HG03571 (cell line): Measurements from ENCODE around the gene BDH1.
"Not testable (repeated sequence)": the region's sequence is repeated elsewhere in the genome, so short reads cannot be mapped to it uniquely, and the experiment has no call there.

ENCODE experiments used
- ATAC-seq: cut with Tn5 transposase; IDR thresholded peaks from one replicate; pipeline ENCODE4 v1.9.1; 2021; ENCODE audit not compliant: unreplicated experiment

The BDH1 gene

DNA sequence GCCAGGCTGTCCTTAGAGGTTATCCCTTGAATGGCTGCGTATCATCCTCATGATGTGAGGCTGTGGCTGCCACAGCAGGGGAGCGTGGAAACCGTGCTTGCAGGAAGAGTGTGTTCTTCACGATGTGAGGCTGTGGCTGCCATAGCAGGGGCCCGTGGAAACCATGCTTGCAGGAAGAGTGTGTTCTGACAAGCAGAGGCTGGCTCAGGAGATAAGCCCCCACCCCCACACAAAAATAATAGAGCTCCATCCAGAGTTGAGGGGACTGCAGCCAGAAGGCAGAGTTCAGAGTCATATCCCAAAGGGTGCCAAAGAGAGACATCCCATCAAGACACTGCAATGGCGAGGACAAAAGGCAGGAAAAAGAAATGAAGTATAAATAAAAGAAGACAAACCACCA, 22.6 kb upstream of the BDH1 start:
- no peak for ATAC-seq

DNA sequence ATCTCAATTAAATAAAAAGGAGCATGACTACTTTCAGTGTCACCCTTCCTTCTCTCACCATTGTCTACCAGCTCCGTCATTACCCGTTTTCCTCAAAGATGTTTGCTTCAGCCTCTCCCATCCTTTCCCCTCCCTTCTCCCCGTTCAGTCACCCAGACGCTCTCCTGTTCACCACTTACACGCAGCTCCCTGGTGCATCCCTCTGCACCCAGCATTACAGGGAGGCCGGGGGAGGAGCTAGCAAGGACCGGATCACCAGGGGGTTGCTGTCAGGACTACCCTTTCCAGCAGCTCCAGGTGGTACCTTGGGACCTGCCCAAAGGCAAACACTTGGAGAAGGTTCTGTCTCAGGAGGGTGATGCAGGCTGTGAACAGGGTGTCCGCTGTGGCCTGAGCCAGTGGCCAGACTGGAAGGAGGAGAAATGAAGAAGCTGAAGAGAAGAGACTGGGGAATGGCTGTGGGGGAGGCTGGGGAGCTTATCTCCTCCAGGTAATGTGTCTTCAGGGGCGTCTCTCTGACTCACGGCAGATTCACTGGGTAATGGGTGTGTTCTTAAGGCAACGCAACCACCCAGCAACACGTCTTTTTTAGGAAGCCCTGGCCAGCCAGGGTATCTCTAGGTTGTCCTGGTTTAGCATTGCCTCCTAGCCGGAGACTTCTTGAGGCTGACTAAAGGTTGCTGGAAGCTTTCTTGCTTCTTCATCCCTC, 21.8 kb upstream of the BDH1 start:
- ATAC-seq, result no peak

DNA sequence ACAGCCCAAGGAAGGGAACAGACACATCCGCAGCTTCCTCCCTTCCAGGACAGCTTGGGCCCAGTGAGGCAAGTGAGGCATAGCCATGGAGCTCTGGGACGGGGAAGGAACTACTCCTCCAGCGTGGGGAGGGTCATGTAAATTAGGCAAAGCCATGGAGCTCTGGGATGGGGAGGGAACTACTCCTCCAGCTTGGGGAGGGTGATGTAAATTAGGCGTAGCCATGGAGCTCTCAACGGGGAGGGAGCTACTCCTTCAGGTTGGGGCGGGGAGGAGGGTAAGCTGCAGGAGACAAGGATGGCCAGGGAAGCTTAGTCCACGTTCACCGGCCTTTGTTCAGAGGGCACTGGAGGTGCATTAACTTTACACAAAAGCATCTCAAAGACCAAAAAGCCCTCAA, 21.1 kb upstream of the BDH1 start:
- no peak for ATAC-seq

DNA sequence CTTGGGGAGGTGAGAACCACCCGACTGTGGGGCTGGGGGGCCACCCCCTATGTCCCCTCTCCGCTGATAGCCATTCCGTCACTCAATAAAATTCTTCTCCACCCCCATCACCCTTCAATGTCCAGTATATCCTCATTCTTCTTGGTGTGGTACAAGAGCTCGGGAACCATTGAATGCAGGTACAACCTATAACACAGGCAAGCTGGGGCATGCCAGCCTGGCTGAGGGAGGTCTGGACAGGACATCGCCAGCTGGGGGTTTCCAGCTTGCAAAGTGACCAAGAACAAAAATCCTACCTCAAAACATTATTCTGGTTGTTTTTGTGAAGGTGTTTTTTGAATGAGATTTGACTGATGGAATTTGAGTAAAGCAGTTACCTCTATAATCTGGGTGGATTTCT, 19.6 kb upstream of the BDH1 start:
- no peak for ATAC-seq

DNA sequence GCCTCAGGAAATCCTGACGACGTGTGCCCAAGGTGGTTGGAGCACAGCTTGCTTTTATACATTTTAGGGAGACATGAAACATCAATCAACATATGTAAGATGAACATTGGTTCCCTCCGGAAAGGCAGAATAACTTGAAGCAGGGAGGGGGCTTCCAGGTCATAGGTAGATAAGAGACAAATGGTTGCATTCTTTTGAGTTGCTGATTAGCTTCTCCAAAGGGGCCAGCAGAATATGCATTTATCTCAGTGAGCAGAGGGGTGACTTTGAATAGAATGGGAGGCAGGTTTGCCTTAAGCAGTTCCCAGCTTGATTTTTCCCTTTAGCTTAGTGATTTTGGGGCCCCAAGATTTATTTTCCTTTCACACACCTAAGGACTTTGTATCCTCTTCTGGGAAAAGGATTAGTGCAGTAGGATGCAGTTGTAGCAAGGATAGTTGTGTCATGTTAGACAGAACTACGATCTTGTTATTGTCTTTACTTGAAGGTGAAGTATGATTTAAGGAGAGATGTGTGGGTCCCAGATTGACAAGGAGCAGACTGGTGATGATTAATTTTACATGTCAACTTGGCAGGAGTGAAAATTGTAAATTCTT, 18.7 kb upstream of the BDH1 start:
- ATAC-seq, result not testable (repeated sequence)

DNA sequence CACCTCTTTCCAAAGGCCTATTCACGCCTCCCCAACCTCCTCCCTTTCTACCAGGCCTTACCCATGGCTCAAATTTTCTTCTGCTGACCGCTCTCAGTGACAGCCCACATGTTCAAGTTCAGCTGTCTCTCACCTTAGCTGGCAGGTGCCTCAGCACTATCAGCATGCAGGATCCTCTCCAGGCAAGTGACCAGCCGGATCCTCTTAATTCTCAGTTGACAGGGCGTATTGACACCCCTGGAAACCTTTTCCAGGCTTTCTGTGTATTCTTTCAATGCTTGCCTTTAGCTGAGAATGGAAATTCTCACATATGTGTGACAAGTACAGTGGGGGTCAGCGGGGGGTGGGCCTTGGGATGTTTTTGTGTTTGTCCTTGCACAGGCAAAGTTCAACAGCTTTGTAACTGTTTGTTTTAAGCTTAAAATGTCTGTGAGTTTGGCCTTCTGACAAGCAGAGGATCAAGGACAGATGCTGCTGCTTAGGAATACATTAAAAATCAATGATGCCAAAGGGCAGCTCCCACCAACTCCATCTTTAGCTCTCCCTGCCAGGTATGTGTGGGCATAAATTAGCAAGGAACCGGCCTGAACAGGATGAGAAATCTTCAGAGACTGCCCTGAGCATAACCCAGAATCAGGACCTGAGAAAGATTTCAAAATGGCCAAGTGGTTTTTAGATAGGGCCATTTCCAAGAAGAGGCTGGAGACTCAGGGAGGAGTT, 17.4 kb upstream of the BDH1 start:
- no peak for ATAC-seq

DNA sequence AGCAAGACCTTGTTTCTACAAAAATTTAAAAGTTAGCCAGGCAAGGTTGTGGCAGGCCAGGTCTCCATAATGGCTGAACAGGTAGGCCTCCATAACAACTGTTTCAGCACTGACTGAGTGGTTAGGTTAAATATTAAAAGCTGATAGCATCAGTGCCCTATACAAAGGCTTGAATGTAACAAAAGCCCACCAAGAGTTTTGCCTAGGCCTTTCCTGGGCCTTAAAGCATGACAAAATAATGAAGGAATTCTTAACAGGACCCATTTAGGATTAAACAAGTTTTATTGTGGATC, 16.1 kb upstream of the BDH1 start:
- ATAC-seq, result not testable (repeated sequence)

DNA sequence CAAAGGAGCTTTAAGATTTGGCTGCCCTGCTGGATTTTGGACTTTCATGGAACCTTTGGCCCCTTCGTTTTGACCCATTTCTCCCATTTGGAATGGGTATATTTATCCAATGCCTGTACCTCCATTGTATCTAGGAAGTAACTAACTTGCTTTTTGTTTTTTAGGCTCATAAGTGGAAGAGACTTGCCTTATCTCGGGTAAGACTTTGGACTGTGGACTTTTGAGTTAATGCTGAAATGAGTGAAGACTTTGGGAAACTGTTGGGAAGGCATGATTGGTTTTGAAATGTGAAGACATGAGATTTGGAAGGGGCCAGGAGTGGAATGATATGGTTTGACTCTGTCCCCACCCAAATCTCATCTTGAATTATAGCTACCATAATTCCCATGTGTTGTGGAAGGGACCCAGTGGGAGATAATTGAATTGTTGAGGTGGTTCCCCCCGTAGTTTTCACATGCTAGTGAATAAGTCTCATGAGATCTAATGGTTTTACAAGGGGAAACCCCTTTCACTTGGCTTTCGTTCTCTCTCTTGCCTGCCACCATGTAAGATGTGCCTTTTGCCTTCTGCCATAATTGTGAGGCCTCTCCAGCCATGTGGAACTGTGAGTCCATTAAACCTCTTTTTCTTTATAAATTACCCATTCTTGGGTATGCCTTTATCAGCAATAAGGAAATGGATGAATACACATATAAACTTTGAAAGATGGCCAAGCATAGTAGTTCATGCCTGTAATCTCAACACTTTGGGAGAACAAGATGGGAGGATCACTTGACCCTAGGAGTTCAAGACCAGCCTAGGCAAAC, 15.5 kb upstream of the BDH1 start:
- ATAC-seq, result not testable (repeated sequence)

DNA sequence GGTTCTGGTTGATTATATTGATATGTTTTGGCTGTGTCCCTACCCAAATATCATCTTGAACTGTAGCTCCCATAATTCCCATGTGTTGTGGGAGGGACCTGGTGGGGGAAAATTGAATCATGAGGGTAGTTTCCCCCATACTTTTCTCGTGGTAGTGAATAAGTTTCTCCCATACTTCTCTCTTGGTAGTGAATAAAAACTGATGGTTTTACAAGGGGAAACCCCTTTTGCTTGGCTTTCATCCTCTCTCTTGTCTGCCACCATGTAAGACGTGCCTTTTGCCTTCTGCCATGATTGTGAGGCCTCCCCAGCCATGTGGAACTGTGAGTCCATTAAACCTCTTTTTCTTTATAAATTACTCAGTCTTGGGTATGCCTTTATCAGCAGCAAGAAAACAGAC, 13.7 kb upstream of the BDH1 start:
- not testable (repeated sequence) for ATAC-seq

DNA sequence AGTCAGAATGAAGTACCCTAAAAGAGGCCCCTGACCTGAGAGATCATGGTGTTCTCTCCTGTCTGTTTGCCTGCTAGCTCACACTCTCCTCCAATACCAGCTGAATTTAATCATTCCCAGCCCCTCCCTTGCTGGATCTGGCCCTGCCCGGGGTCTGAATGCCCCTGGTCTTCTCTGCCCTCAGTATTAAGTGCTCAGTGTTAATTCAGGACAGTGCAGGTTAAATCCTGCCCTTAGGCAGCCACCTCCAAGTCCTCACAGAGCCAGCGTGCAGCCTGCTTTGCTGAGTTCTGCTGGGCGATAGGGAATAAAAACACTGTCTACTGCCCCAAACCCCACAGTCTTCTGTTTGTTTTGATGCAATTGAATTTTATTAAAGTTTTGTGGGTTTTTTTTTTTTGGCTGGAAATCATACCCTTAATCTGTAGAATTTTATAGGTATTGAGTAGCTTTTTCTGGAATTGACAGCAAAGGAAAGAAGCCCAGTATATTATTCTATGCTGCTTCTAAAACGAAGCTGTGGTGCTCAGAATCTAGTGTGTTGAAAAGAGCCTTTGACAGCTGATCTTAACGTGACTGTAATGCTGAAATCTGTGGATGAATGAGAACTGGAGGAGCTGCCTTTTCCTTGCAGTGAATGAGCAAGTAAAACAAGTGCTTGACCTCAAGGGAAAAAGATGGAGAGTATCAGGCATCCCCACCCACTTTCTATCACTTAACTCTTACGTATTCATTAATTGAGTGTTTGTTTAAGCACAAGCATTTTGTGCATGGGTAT, 12.3 kb upstream of the BDH1 start:
- ATAC-seq, result no peak

DNA sequence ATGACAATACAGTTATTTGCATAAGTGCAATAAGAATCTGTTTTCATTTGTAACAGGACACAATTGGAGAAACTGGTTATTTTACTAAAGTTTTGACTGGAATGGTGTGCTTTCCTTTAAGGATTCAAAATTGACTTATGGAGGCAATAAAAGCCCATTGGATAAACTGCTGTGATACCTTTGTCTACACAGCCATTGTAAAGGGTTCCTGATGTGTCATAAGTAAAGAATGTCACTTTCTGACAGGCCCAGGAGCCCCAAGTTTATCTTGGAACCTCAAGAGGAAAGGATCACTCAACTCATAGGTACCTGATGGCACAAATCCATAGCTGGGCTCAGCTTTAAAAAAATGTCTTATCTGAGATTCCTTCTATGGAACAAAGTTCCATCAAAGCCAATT, 10.4 kb upstream of the BDH1 start:
- not testable (repeated sequence) for ATAC-seq

DNA sequence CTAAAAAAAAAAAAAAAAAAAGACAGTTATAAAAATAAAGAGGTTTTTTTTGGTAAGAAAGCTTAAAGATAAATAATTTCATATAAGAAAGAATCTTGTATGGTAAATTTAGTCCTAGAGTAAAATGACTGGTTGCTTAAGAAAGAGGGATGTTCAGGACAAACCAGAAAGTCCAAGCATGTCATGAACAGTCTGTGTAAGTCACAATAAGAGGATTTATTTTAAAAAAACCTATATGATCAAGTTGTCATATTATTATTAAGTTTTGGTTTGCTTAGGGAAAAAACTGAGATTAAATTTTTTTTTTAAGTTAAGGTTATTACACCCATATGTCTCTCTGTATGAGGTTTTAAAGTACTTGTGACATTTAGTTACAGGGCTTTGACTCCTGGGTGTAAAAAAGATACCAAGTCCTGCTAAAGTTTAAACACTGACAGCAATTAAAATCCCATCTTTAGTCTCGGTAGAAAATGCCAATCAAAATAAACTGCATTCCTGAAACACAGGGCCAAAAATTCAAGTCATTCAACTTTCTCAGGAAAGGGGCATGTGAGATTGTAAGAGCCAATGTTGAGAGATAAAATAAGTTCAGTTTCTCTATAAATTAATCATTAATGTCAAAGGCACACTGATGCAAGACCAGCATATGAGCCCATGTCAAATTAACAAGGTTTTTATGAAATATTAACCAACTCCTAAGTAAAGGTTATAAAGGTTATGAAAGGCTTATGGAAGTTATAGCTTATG, 8.5 kb upstream of the BDH1 start:
- ATAC-seq, result no peak

DNA sequence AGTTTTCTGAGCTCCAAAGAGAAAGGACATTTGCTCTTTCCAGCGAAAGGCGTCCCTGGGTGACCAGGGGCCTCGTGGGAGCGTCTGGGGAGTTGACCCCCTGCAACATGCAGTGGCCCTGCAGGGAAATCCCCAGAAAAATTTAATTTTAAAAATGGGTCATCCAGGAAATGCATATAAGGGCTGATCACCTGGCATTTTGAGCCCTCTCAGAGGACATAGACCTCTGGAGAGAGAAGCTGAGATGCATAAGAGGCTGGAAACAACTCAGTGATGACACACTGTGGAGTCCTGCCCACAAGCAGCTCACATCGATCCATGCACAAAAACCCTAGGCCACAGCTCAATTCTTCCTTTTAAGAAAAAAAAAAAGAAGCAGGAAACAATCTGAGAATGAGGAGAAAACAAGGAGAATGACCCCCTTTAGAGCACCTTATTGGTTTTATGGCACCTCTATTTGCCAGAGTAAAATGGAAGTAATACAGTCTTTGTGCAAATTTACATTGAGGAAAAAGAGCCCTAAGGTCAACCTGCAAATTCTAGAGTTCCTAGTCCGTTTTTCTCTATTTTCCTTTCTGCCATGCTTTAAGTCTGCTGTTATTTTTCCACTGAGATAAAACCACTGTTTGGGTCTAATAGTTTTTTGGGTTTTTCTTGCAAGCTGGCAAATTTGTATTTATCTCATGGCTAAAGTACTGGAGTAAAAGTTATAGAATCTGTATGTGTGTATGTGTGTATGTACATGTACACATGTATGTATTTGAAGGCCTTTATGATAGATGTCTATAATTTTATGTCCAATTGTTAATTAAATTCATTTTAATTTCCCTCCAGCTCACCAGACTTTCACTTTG, 6.9 kb upstream of the BDH1 start:
- ATAC-seq, result no peak

DNA sequence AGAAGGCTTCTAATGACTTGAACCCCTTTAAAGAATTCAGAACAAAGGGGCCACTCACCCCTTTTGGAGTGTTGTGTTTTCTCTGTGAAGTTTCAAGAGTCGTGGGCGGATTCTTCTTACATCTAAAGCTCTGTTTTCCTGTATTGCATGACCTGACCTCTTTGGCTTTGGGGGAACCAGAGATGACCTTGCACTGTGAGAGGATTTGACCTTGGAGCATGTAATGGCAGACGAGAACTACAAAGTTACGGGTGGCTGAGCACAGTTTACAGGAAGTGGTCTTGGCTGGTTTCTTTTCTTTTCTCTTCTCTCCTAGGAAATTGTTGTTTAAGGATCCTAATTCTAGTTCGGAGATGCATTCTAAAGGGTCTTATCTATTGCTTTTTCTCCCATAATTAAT, 6.2 kb upstream of the BDH1 start:
- ATAC-seq, result no peak

DNA sequence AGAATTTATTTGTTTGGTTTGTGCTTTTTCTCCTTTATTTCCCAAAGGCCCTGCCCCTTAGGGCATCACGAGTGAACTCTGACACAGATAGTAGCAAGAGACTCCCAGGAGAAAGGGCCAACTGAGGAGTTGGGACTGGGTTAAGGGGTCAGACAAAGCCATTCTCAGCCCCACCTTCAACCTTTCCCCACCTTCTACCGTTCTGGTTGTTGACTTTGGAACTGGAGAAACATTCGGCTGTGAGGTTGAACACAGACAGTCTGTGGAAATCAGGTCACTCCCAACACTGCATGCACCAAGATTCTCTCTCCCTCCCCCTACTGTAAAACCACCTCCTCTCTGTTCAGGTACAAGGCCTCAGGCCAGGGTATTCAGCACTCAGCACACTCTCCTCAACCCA, 3.9 kb upstream of the BDH1 start:
- ATAC-seq, result no peak

DNA sequence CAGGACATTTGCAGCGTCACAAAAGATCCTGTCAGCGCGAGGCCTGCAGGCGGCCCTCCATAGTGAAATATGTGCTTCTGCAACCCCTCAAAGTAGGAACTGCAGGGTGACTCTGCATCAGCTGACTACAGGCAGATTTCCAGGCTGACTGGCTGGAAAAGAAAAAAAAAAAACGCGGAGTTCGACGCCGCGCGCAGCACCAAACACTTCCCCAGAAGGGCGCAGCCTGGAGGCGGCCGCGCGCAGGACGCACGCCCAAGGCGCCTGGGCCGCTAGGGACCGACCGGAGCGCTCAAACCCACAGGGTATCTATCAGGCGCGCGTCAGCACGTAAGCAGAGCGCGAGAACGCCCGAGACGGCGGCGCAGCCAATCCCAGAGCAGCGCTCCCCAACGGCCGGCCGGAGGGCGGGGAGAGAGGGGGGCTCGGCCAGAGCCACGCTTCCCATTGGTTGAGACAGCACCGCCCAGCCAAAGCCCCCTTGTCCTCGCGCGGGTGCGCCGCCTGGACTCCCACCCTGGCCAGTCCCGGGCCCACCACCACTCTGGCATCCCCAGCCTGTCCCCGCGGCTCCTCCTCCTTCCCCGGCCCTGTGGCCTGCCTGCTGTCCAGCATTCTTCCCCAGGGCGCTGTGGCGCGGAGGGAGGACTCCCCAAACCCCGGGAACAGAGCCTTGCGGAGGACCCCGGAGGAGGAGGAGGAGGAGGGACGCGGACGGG, 1.0 kb downstream of the BDH1 start:
- ATAC-seq, result peak; percentile 94

DNA sequence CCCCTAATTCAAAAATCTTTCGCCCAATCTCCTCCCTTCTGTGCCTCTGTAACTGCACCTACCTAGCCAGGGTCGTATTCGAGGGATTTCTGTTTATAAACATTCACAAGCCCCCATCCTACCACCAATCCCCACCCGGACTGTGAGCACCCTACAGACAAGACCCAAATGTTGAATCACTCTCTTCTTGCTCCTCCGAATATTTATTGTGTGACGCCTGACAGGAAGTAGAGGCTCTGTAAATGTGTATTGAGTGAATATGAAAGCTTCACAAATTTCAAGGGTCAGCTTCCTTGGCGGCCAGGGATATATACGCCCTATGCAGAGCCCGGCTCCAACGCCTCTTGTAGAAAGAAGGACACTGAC, 1.6 kb downstream of the BDH1 start:
- ATAC-seq, result peak; percentile 2

DNA sequence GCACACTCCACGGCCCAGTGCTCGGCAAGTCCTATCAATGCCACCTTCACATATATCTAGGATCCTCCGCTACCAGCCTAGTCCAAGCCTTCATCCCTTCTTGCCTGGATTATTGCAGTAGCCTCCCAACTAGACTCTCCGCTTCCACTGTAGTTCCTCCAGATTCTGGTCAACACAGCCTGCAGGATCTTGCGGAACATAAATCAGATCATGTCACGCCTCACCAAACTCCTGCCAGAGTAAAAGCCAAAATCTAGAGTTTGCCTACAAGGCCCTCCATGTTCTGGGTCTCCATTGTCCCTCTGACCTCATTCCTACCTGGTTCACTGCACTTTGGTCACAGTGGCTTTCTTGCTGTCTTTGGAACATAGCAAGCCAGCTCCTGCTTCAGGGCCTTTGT, 3.6 kb downstream of the BDH1 start:
- ATAC-seq, result no peak

DNA sequence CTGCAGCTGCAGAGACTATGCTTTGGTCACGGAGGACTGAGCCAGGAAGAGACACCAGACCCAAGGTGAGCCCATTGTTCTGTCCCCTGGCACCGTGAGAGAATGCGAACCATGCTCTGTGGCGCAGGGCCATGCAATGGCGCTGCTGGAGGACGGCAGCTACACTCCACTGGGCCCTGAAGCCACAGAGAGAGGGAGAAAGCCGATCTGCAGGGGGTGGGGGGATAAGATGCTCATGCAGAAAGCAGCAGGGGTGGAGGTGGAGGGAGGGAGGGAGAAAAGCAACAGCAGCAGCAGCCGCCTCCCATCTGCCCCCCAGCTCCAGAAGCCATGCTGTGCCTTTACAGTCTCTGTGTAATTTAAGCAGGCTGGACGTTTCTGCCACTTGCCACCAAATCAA, 5.3 kb downstream of the BDH1 start:
- no peak for ATAC-seq
